ENCODE results near the gene PPT1.
A peak's percentile ranks its signal among the peaks of the same experiment; 100 is the strongest.

The PPT1 gene

GRCh38 chr1:40143891-40144575, 47.0 kb upstream of the PPT1 start:
- H3K36me3 ChIP-seq (ENCODE audit: control insufficient read depth in 2 of 2, insufficient read depth in 1 of 2, low read length in 2 of 2) = no peaks in the 10 kb centered on the region
- ChIA-PET POLR2A (interaction anchor here (0.7 to 1.5 kb wide), 4 partner anchors 9 to 194 kb away, joined by 3 to 4 read pairs (median 4); no protein-coding TSS in a partner anchor), CTCF (interaction anchor here (0.6 to 5.5 kb wide), 64 partner anchors 10 to 807 kb away, joined by 3 to 86 read pairs (median 4); partner anchors contain the start of genes COL9A2 and ZFP69B)
- no peak overlapping the region for H3K27ac ChIP-seq (ENCODE audit: extremely low read depth, low read depth, low read length)
- H3K4me3 ChIP-seq (ENCODE audit: low read depth, low read length) = no peak overlapping the region
- H3K4me1 ChIP-seq (ENCODE audit: control insufficient read depth, insufficient read depth, low read length) = no peaks in the 10 kb centered on the region
- no peaks in the 10 kb centered on the region for H3K9me3 ChIP-seq (ENCODE audit: control insufficient read depth, insufficient read depth, low read depth, low read length)
- TF ChIP-seq OSR2 (tag by site-specific recombination; IDR thresholded peaks at IDR 0.05) (no peak), ZNF837 (tag by site-specific recombination; IDR thresholded peaks at IDR 0.05) (no peak), ZNF654 (tag by site-specific recombination; IDR thresholded peaks at IDR 0.05; ENCODE audit: low read depth) (peak; percentile 86), MZF1 (tag by site-specific recombination; IDR thresholded peaks at IDR 0.05; ENCODE audit: borderline replicate concordance) (no peak), IKZF3 (tag by site-specific recombination; IDR thresholded peaks at IDR 0.05) (peak; percentile 57; the same call in 1 of the 2 replicates), ZFHX2 (tag by site-specific recombination; conservative IDR thresholded peaks at IDR 0.05) (peak; percentile 20; the same call in 1 of the 2 replicates), ZNF223 (tag by site-specific recombination; IDR thresholded peaks at IDR 0.05) (no peak), SETDB1 (IDR thresholded peaks at IDR 0.05; ENCODE audit: insufficient read length, low read length) (no peak), ZBTB8A (tag by site-specific recombination; IDR thresholded peaks at IDR 0.05) (peak; percentile 56), ZNF302 (tag by site-specific recombination; IDR thresholded peaks at IDR 0.05; ENCODE audit: low read depth) (no peak), ZIC2 (tag by site-specific recombination; IDR thresholded peaks at IDR 0.05) (peak; percentile 42; the same call in 1 of the 2 replicates), ZNF239 (tag by site-specific recombination; IDR thresholded peaks at IDR 0.05) (no peak), ZSCAN23 (tag by site-specific recombination; IDR thresholded peaks at IDR 0.05) (no peak), ZBTB11 (tag by site-specific recombination; conservative IDR thresholded peaks at IDR 0.05; ENCODE audit: low read depth) (no peak), ZNF114 (tag by site-specific recombination; IDR thresholded peaks at IDR 0.05) (no peak), ZBTB17 (tag by site-specific recombination; IDR thresholded peaks at IDR 0.05) (peak; percentile 34; the same call in 1 of the 2 replicates), ZNF785 (tag by site-specific recombination; IDR thresholded peaks at IDR 0.05) (no peak), PRDM10 (tag by site-specific recombination; IDR thresholded peaks at IDR 0.05) (no peak), ZNF354C (tag by site-specific recombination; IDR thresholded peaks at IDR 0.05; ENCODE audit: borderline replicate concordance, low read depth) (no peak), ZNF146 (tag by site-specific recombination; IDR thresholded peaks at IDR 0.05) (no peak), ZNF768 (tag by site-specific recombination; IDR thresholded peaks at IDR 0.05) (peak; percentile 91), ZNF433 (tag by site-specific recombination; IDR thresholded peaks at IDR 0.05; ENCODE audit: low read depth) (no peak), ZNF664 (tag by site-specific recombination; IDR thresholded peaks at IDR 0.05) (peak; percentile 26; the same call in 1 of the 2 replicates), ZNF600 (tag by site-specific recombination; IDR thresholded peaks at IDR 0.05) (0 out of 2 replicates have a peak, but pooled peaks have one; percentile 52), ZNF521 (tag by site-specific recombination; IDR thresholded peaks at IDR 0.05) (no peak), YY2 (tag by site-specific recombination; IDR thresholded peaks at IDR 0.05) (no peak), ZNF596 (tag by site-specific recombination; IDR thresholded peaks at IDR 0.05) (no peak), GLIS1 (tag by site-specific recombination; IDR thresholded peaks at IDR 0.05) (peak; percentile 60), TRIM28 (IDR thresholded peaks at IDR 0.05; ENCODE audit: borderline replicate concordance, low read length) (peak; percentile 54; the same call in 1 of the 2 replicates), HIC1 (tag by site-specific recombination; IDR thresholded peaks at IDR 0.05) (no peak), GFI1B (tag by site-specific recombination; IDR thresholded peaks at IDR 0.05) (no peak)
